ENCODE data around the gene PDGFRB. TPM values are rescaled to one million over a fixed set of nuclear protein-coding genes. Genes with fewer than 3 reads are reported as not detected.

The PDGFRB gene
- total and polyA plus RNA-seq, 10 of the 15 experiments (the other 5 are each of a cell fraction or from before 2014, with no cell fraction given), result 0.02 to 3.0 (median 1.0) TPM

GRCh38 chr5:150132740-150133139 lies 22.9 kb downstream of the PDGFRB start:
- H3K27ac ChIP-seq (ENCODE audit: control insufficient read depth, insufficient read depth), result no peak overlapping the region
- no peaks in the 10 kb centered on the region for H3K36me3 ChIP-seq (ENCODE audit: control insufficient read depth in 2 of 2, insufficient read depth in 2 of 2, low read length in 1 of 2)
- no peaks in the 10 kb centered on the region for H3K27me3 ChIP-seq (replicated peaks in 1 of 2; ENCODE audit: control insufficient read depth in 2 of 2, insufficient read depth in 2 of 2, low read length in 1 of 2)
- CTCF ChIA-PET, result interaction anchor here (1.5 to 4.0 kb wide), 2 partner anchors 17 to 22 kb away, joined by 3 to 13 read pairs; partner anchors contain the start of gene PDGFRB
- no peak overlapping the region for H3K4me2 ChIP-seq (ENCODE audit: control insufficient read depth, insufficient read depth)
- H2AFZ ChIP-seq (ENCODE audit: control insufficient read depth, low read depth, low read length), result no peak overlapping the region
- ATAC-seq (no peak), FAIRE-seq (no peak), DNase-seq (ENCODE audit: low read depth, low spot score) (no peak)
- TF ChIP-seq RELA (IDR thresholded peaks at IDR 0.05; ENCODE audit: borderline replicate concordance, partially characterized antibody), result no peak
- TF ChIP-seq ZBTB4 (CRISPR knock-in tag; IDR thresholded peaks at IDR 0.05), result no peak
- no peak for TF ChIP-seq HCFC1 (IDR thresholded peaks at IDR 0.05; ENCODE audit: low read length)
- no peak for TF ChIP-seq BRCA1 (IDR thresholded peaks at IDR 0.05; ENCODE audit: low read depth, low read length)
- no peak for TF ChIP-seq TCF7 (IDR thresholded peaks at IDR 0.05; ENCODE audit: borderline replicate concordance)
- TF ChIP-seq PML (IDR thresholded peaks at IDR 0.05; ENCODE audit: low read length), result no peak
- TF ChIP-seq GATAD2B (conservative IDR thresholded peaks at IDR 0.05; ENCODE audit: low read depth), result no peak
- TF ChIP-seq ELK1 (IDR thresholded peaks at IDR 0.05; ENCODE audit: low read depth, low read length), result no peak
- no peak for TF ChIP-seq HDAC6 (IDR thresholded peaks at IDR 0.05; ENCODE audit: unreplicated experiment)
- TF ChIP-seq STAT1 (conservative IDR thresholded peaks at IDR 0.05), result no peak
- TF ChIP-seq IKZF1 (conservative IDR thresholded peaks at IDR 0.05), result no peak
- TF ChIP-seq E2F4 (IDR thresholded peaks at IDR 0.05; ENCODE audit: low read depth, low read length), result no peak
- no peak for TF ChIP-seq BMI1 (IDR thresholded peaks at IDR 0.05; ENCODE audit: borderline replicate concordance)
- no peak for TF ChIP-seq ASH2L (IDR thresholded peaks at IDR 0.05; ENCODE audit: borderline replicate concordance, low read depth)
- no peak for TF ChIP-seq ZNF217 (IDR thresholded peaks at IDR 0.05)
- H3K9me3 ChIP-seq (replicated peaks; ENCODE audit: control insufficient read depth, insufficient read depth, low read length), result no peaks in the 10 kb centered on the region
- 70% methylated on average over 13 of the region's 22 CpGs for WGBS (ENCODE audit: insufficient coverage, insufficient replicate concordance, low lambda C conversion rate, missing lambda C conversion rate)
- H3K9ac ChIP-seq (ENCODE audit: control insufficient read depth, insufficient read depth, low read length), result no peak overlapping the region
- H3K4me3 ChIP-seq, result no peak overlapping the region
- no peaks in the 10 kb centered on the region for H4K20me1 ChIP-seq (ENCODE audit: control insufficient read depth, insufficient read depth)
- SMC1A ChIA-PET (ENCODE audit: uncharacterized antibody, unreplicated experiment), result no interaction called here
- H3K79me2 ChIP-seq (ENCODE audit: control insufficient read depth, insufficient read depth, low read length), result no peaks in the 10 kb centered on the region
- no peaks in the 10 kb centered on the region for H3K4me1 ChIP-seq (ENCODE audit: control insufficient read depth, insufficient read depth, low read length)
- in situ Hi-C loops (cut with MboI) (no loop called here), intact Hi-C loops (cut with micrococcal nuclease; ENCODE audit: unreplicated experiment) (no loop called here)
- POLR2A ChIA-PET, result no interaction called here
- RAD21 ChIA-PET (ENCODE audit: unreplicated experiment), result interaction anchor here (1.2 to 1.3 kb wide), 2 partner anchors 43 to 86 kb away, joined by 3 read pairs; no protein-coding TSS in a partner anchor
- no TSS peak for BruUV-seq (replicated peaks)
